GM19455 (cell line): Measurements from ENCODE around the gene TENT5C.

ENCODE experiments used
- ATAC-seq: cut with Tn5 transposase; IDR thresholded peaks from one replicate; pipeline ENCODE4 v1.9.1; 2021; ENCODE audit not compliant: unreplicated experiment

The TENT5C gene

GRCh38 chr1:117611894-117612483, 6.1 kb downstream of the TENT5C start:
- no peak for ATAC-seq

- ATAC-seq: no peak
These were observed 6.8 kb downstream of the TENT5C start for GRCh38 chr1:117612517-117613248.

GRCh38 chr1:117613249-117613968, 7.6 kb downstream of the TENT5C start:
- ATAC-seq: no peak

- ATAC-seq: no peak
These were observed 8.3 kb downstream of the TENT5C start for GRCh38 chr1:117613969-117614729.

GRCh38 chr1:117615474-117615873, 9.6 kb downstream of the TENT5C start:
- no peak for ATAC-seq

- no peak for ATAC-seq
These were observed 10.5 kb downstream of the TENT5C start for GRCh38 chr1:117616356-117616755.

GRCh38 chr1:117616967-117617366, 11.1 kb downstream of the TENT5C start:
- ATAC-seq: no peak

GRCh38 chr1:117618450-117619122, 12.7 kb downstream of the TENT5C start:
- no peak for ATAC-seq

GRCh38 chr1:117620440-117620839, 14.6 kb downstream of the TENT5C start:
- ATAC-seq: no peak

- no peak for ATAC-seq
These were observed 15.5 kb downstream of the TENT5C start for GRCh38 chr1:117621316-117621715.

GRCh38 chr1:117622726-117623125, 16.9 kb downstream of the TENT5C start:
- no peak for ATAC-seq

- no peak for ATAC-seq
These were observed 17.3 kb downstream of the TENT5C start for GRCh38 chr1:117623141-117623540.

GRCh38 chr1:117623698-117624097, 17.9 kb downstream of the TENT5C start:
- ATAC-seq: no peak

- ATAC-seq: no peak
These were observed 21.8 kb downstream of the TENT5C start for GRCh38 chr1:117627546-117628130.

- no peak for ATAC-seq
These were observed 22.5 kb downstream of the TENT5C start for GRCh38 chr1:117628343-117628742.

GRCh38 chr1:117629625-117630422, 24.0 kb downstream of the TENT5C start:
- ATAC-seq: no peak

GRCh38 chr1:117630423-117630998, 24.7 kb downstream of the TENT5C start:
- no peak for ATAC-seq

GRCh38 chr1:117631359-117632160, 25.7 kb downstream of the TENT5C start:
- no peak for ATAC-seq
